HG02571 (cell line): Measurements from ENCODE around the gene LTBR.
A peak's percentile ranks its signal among the peaks of the same experiment; 100 is the strongest.
"Not testable (repeated sequence)": the region's sequence is repeated elsewhere in the genome, so short reads cannot be mapped to it uniquely, and the experiment has no call there.

Experiments
- ATAC-seq: cut with Tn5 transposase; IDR thresholded peaks from one replicate; pipeline ENCODE4 v1.9.1; 2021; ENCODE audit warnings: mild to moderate bottlenecking, moderate library complexity; ENCODE audit not compliant: unreplicated experiment

The LTBR gene

DNA sequence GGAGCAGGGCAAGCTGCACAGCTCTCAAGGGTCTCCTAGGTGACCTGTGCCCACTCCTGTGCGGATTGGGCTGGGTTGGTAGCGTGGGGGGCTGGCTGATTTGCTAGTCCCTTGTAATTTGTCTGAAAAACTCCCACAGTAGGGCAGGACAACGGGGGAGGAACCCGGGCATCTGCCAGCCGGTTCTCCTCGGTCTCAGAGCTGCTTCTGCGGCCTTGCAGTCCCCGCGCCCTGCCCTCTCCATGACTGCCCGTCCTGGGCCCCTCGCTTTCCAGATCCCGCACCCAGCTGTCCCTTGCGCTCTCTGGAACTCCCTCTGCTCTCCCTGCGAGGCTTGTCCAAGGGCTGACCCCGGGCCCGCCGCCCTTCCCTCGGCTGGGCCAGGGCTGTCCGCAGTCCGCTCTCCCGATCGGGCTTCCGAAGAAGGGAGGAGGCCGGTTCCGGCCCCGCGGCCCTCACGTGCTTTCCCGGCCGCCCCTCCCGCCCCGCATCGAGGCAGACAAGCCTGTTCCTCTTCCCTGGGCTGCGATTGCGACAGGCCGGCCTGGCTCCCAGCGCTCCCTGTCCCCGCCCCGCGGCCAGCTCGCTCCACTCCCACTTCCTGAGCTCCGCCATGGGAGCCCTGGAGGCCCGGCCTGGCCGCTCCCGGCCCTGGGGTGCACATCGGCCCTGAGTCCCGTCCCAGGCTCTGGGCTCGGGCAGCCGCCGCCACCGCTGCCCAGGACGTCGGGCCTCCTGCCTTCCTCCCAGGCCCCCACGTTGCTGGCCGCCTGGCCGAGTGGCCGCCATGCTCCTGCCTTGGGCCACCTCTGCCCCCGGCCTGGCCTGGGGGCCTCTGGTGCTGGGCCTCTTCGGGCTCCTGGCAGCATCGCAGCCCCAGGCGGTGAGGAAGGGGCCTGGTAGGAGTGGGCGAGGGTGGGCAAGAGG lies at the start of gene LTBR:
TSS of gene LTBR (plus strand) at position 591 of the 927 bp plus-strand sequence. CDS start at position 788, 197 bp downstream.
- ATAC-seq: no peak

DNA sequence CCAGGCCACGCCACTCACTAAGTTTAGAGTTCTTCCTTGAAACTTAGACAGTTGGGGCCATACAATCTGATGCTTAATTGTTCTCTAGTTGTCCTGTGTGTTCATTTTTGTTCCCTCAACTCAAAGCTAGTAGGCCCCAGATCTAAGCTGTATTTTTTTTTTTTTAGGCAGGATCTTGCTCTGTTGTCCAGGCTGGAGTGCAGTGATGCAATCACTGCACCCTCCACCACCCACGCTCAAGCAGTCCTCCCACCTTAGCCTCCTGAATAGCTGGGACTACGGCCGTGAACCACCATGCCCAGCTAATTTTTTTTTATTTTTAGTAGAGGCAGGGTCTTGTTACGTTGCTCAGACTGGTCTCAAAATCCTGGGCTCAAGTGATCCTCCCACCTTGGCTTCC lies 49.6 kb upstream of the LTBR start:
- ATAC-seq: no peak

GRCh38 chr12:6334940-6335450 lies 49.0 kb upstream of the LTBR start:
- ATAC-seq: no peak

DNA sequence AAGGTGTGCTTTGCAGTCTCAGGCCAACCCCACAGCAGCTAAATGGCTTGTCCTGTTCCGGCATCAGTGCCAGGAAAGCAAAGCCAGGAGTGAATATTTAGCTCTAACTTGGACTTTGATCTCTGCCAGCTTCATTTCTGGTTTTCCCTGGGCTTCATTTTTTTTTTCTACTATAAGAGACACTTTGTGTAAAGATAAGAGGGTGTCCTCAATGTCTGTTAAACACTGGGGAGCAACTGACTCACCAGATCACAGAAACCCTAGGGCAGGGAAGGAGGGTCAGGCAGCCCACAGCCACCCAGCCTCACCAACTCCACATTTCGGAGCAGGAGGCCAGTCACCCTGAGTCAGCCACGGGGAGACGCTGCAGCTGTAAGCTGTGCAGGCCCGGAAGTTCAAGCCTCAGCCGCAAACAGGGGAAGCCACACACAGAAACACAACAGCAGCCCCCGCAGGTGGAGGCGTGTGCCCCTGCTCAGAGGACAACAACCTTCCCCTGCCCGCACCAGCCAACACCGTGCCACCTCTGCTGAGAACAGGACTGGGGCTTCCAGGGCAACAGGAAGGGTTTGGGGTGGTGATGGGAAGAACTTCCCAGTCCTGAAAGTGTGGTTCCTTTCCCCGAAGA lies 48.4 kb upstream of the LTBR start:
- ATAC-seq: peak; percentile 61

DNA sequence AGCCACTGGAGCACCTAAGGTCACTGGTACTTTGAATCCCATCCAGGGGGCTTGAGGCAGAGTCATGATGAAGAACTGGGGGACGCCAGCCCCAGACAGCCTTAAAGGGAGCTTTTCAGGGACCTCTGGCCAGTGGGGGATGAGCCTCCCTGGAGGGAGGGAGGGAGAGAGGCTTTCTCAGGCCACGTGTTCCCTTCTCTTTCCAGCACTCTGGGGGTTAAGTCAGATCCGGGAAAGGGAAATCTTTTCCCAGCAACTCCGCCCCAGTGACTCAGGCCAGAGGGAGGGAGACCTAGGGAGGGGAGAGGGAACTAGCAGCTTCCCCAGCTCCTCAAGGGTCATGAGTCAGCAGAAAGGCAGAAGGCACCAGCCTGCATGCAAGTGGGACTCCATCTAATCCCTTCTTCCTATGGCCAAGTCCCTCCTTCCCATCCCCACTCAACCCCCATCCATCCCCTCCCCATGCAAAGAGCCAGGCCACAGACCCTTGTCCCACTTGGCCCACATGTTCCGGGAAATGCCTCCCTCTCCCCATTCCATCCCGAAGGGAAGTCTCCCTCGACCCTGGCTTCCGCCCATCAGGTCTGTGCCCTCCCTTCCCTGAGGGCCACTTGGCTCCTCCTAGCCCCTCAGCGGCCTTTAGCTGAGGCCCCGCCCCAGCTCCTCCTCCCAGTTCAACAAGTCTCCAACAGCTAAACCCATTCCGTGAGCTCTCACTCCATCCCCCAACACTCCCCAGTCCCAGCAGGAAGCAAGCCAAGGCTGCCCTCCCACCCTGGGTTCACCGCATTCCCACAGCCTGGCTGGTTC lies 47.7 kb upstream of the LTBR start:
- ATAC-seq: no peak

GRCh38 chr12:6336889-6337853 lies 46.8 kb upstream of the LTBR start:
- ATAC-seq: no peak

DNA sequence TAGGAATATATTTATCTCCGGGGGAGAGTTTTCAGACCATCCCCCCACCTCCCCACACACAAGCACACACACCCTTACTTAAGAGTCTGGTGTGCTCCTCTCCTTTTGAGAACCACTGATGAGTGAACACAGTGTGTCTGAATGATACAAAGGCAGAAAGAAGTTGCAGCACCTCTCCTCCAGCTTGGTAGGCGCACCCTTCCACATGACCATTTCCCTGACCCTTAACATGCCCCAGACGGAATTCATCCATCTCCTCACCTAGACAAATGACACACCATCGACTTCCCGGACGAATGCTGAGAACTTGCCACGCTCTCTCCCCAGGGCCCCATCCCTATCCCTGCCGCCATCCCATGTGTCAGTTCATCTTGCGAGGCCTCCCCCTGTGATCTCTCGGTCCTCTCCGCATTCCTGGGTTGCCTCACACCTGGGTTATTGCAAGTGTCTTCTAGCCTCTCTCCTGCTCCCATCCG lies 46.0 kb upstream of the LTBR start:
- ATAC-seq: no peak

DNA sequence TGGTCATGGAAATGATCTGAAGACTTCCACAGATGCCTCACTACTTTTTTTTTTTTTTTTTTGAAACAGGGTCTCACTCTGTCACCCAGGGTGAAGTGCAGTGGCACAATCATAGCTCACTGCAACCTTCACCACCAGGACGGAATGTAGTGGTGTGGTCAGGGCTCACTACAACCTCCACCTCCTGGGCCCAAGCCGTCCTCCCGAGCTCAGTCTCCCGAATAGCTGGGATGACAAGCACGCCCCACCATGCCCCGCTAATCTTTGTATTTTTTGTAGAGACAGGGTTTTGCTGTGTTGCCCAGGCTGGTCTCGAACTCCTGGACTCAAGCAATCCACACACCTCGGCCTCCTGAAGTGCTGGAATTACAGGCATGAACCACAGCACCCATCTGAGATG lies 45.4 kb upstream of the LTBR start:
- not testable (repeated sequence) for ATAC-seq

DNA sequence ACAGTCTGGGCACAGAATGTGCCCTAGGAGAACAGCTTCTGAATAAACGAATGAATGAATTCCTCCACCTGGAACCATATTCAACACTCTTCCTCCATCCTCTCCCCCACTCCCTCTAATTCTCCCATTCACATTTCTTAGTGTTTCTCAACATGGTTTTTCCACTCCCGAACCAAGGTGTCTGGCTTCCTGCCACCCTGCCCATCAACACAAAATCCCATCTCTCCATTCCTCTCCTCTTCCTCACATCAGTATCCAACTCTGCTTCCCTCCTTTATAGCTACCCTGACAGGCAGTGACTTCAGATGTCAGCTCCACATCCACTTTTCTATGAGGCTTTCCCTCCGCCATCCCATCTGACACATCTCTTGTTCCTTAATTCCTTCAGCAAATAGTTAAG lies 45.0 kb upstream of the LTBR start:
- ATAC-seq: no peak

GRCh38 chr12:6340032-6340638 lies 43.8 kb upstream of the LTBR start:
- ATAC-seq: no peak

GRCh38 chr12:6340745-6341416 lies 43.1 kb upstream of the LTBR start:
- ATAC-seq: no peak

DNA sequence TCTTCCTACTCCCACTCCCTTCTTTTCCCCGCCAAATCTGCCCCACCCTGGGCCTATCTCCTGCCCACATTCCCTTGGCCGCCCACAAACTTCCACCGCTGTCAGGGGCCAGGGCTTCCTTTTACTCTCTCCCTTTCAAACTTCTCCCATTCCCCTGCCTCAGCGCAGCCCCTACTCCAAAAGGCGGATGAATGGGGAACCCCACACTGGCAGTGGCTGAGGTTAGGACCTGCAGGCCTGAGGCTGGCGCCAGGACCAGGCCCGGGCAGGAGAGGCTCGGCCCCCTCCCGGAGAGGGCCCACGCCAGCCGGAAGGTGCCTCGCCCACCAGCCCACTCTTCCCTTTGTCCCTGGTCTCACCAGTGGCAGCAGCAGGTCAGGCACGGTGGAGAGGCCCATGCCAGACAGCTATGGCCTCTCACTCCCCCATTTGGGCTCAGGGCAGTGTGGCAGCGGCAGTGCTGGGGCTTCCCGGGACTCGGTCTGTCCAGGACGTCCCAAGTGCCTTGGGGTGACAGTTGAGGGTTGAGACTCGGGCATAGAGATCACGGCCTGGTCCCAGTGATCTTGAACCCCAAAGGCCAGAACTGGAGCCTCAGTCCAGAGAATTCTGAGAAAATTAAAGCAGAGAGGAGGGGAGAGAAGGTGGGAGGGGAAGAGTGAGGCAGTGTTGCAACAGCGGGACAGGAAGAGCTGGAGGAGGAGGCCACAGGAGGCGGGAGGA lies 42.4 kb upstream of the LTBR start, which contains the start of gene TNFRSF1A:
TSS of gene TNFRSF1A (minus strand) at position 660 of the 723 bp plus-strand sequence. CDS start at position 398, 262 bp downstream.
- no peak for ATAC-seq

- no peak for ATAC-seq
Observed at GRCh38 chr12:6342140-6342889, 41.6 kb upstream of the LTBR start.

DNA sequence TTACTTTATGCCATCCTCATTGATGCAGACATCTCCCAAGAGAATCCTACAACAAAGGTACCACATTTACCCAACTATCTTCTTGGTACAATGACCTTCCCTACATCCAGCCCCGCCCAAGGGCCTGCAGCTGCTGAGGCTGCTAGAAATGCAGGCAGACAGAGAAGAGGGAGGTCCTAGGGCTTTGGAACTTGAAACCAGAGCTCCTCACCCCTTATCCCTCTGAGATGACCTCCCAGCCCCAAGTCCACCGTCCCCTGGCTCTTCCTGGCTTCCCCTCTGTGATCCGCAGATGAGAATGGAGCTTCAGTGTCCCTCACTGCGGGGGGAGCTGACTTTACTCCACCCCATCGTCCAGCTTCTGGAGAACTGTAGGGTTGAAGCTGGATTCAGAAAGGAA lies 40.4 kb upstream of the LTBR start:
- ATAC-seq: no peak

DNA sequence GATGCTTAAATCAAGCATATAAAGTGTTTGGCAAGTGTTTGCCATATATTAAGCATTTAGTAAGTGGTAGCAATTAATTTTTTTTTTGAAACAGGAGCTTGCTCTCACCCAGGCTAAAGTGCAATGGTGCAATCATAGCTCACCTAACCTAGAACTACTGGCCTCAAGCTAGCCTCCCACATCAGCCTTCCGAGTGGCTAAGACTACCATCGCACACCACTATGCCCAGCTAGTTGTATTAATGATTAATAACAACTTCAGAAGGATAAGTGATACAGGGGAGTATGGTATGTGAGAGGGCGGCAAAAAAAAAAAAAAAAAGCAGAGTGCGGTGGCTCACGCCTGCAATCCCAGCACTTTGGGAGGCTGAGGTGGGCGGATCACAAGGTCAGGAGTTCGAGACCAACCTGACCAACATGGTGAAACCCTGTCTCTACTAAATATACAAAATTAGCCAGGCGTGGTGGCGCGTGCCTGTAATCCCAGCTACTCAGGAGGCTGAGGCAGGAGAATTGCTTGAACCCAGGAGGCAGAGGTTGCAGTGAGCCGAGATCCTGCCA lies 39.8 kb upstream of the LTBR start:
- not testable (repeated sequence) for ATAC-seq

- ATAC-seq: no peak
Observed at GRCh38 chr12:6345319-6346091, 38.5 kb upstream of the LTBR start.
